ENCODE data around the gene OSBPL3.

DNA sequence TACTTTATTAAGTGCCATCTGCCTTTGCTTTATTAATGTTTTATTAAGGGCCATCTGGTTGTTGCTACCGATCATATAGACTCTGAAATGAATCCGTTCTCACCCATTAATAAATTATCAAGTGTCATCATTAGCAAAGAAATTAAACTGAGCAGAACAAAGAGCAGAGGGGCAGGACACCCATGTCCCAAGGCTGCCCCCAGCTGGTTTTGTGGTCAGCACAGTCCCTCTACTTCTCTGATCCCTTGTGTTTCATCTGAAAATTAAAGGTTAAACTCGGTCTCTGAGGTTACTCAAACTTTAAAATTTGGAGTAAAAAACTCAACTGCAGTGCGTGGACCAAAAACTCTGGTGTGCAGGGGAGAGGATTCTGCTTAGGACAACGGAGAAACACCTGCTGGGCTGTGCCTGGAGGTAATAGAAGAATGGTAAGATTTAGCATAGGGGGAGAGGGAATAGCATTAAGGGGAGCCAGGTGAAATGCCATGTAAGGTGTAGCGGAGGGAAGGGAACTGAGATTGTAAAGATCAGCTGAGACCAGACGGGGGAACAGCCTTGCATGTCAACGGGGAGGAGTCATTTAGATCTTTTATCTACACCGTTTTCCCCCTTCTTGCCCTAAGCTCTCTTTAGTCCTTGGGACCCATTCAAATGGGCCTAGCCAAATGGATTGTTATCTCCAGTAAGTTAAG is 212.0 kb downstream of the OSBPL3 start:
- TF ChIP-seq, protein P1, sequence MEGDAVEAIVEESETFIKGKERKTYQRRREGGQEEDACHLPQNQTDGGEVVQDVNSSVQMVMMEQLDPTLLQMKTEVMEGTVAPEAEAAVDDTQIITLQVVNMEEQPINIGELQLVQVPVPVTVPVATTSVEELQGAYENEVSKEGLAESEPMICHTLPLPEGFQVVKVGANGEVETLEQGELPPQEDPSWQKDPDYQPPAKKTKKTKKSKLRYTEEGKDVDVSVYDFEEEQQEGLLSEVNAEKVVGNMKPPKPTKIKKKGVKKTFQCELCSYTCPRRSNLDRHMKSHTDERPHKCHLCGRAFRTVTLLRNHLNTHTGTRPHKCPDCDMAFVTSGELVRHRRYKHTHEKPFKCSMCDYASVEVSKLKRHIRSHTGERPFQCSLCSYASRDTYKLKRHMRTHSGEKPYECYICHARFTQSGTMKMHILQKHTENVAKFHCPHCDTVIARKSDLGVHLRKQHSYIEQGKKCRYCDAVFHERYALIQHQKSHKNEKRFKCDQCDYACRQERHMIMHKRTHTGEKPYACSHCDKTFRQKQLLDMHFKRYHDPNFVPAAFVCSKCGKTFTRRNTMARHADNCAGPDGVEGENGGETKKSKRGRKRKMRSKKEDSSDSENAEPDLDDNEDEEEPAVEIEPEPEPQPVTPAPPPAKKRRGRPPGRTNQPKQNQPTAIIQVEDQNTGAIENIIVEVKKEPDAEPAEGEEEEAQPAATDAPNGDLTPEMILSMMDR (IDR thresholded peaks at IDR 0.05; ENCODE audit: poor library complexity, severe bottlenecking) = no peak
- no peak for TF ChIP-seq RAD21 (conservative IDR thresholded peaks at IDR 0.05)
- TF ChIP-seq EZH2 (IDR thresholded peaks at IDR 0.05; ENCODE audit: borderline replicate concordance, insufficient read depth, low read length, poor library complexity, severe bottlenecking) = no peak
- TF ChIP-seq, protein P2, sequence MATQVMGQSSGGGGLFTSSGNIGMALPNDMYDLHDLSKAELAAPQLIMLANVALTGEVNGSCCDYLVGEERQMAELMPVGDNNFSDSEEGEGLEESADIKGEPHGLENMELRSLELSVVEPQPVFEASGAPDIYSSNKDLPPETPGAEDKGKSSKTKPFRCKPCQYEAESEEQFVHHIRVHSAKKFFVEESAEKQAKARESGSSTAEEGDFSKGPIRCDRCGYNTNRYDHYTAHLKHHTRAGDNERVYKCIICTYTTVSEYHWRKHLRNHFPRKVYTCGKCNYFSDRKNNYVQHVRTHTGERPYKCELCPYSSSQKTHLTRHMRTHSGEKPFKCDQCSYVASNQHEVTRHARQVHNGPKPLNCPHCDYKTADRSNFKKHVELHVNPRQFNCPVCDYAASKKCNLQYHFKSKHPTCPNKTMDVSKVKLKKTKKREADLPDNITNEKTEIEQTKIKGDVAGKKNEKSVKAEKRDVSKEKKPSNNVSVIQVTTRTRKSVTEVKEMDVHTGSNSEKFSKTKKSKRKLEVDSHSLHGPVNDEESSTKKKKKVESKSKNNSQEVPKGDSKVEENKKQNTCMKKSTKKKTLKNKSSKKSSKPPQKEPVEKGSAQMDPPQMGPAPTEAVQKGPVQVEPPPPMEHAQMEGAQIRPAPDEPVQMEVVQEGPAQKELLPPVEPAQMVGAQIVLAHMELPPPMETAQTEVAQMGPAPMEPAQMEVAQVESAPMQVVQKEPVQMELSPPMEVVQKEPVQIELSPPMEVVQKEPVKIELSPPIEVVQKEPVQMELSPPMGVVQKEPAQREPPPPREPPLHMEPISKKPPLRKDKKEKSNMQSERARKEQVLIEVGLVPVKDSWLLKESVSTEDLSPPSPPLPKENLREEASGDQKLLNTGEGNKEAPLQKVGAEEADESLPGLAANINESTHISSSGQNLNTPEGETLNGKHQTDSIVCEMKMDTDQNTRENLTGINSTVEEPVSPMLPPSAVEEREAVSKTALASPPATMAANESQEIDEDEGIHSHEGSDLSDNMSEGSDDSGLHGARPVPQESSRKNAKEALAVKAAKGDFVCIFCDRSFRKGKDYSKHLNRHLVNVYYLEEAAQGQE (IDR thresholded peaks at IDR 0.05; ENCODE audit: borderline replicate concordance) = no peak
- no peak for TF ChIP-seq EP300 (conservative IDR thresholded peaks at IDR 0.05; ENCODE audit: poor library complexity, severe bottlenecking)
- TF ChIP-seq SMC3 (conservative IDR thresholded peaks at IDR 0.05; ENCODE audit: poor library complexity) = no peak
- no peak for TF ChIP-seq POLR2AphosphoS5 (IDR thresholded peaks at IDR 0.05)

Data from neural cell (in vitro differentiated cells).